Astrocyte (in vitro differentiated cells and primary cell): ENCODE measurements around the gene GMDS.

ENCODE experiments used
- CTCF ChIP-seq: IDR thresholded peaks from 2 replicates; pipeline ENCODE4 v1.5.1; 2011; ENCODE audit warnings: low read depth, mild to moderate bottlenecking, inconsistent platforms, low read length, moderate library complexity; ENCODE audit not compliant: insufficient read depth
- EZH2 ChIP-seq: IDR thresholded peaks from 2 replicates; pipeline ENCODE4 v1.6.1; 2012; ENCODE audit warnings: mild to moderate bottlenecking, low read length, inconsistent platforms; ENCODE audit not compliant: insufficient read depth

GRCh38 chr6:1983850-1984249 is 261.6 kb downstream of the GMDS start:
- TF ChIP-seq CTCF (no peak), EZH2 (no peak)
